Testis (tissue), 3 donors: ENCODE data around the gene TMPRSS13. TPM values are rescaled to one million over a fixed set of nuclear protein-coding genes. Genes with fewer than 3 reads are reported as not detected.

ENCODE experiments used
- DNase-seq: peaks from one replicate; pipeline ENCODE4 v3.0.0-alpha.2; 2019
- H3K27ac ChIP-seq, 2 donors: fragments of 200-600 bp; sonication (generic); one replicate each; pipeline ENCODE4 v1.5.1; 2019
- H3K27me3 ChIP-seq: fragments of 200-600 bp; sonication (generic); one replicate; pipeline ENCODE4 v1.5.1; 2019
- H3K36me3 ChIP-seq: fragments of 200-600 bp; sonication (generic); one replicate; pipeline ENCODE4 v1.5.1; 2017; ENCODE audit warnings: low read depth; ENCODE audit errors: missing control alignments
- H3K4me1 ChIP-seq: fragments of 200-600 bp; sonication (generic); one replicate; pipeline ENCODE4 v1.5.1; 2019
- H3K4me3 ChIP-seq, 2 donors: fragments of 200-600 bp; sonication (generic); one replicate each; pipeline ENCODE4 v1.5.1; 2017 to 2019
- H3K9me3 ChIP-seq: fragments of 200-600 bp; sonication (generic); one replicate; pipeline ENCODE4 v1.5.1; 2017
- POLR2A ChIP-seq: fragments of 450-650 bp; IDR thresholded peaks from one replicate; pipeline ENCODE4 v1.6.1; 2017; ENCODE audit warnings: antibody characterized with exemption, mild to moderate bottlenecking, moderate library complexity
- WGBS, 2 donors: methylation state at CpG; one replicate each; pipeline ENCODE4 v1.1.5; 2018; 5-methylcytosine and 5-hydroxymethylcytosine counted together
- intact Hi-C: fragments of 100-400 bp; cut with DNase I; formaldehyde crosslinking; loops from one replicate; pipeline ENCODE4 v1.15.1; 2023; ENCODE audit warnings: low total_unique reads
- polyA plus RNA-seq: library from polyadenylated mRNA; stranded (reverse); fragments of 350-450 nt; fragmentation: Illumina TruSeq; extraction: RNeasy Lipid Tissue Mini Kit (QIAGEN cat#74804); gene quantifications from one replicate; pipeline ENCODE4 v1.2.3, GENCODE V29; 2014; ENCODE audit warnings: low read depth, low replicate concordance; ENCODE audit not compliant: insufficient read depth
- total RNA-seq, 2 donors: library from RNA; depleted of rRNA; stranded (reverse); fragments of >200 nt; gene quantifications; one replicate each; pipeline ENCODE4 v1.2.3, GENCODE V29; 2016
- TF ChIP-seq, protein P1 (sequence below), 3 experiments: fragments of 450-650 bp in 2 of 3; fragments of 200-600 bp in 1 of 3; sonication (generic) in 1 of 3; IDR thresholded peaks; one replicate each; pipeline ENCODE4 v1.5.1; 2016 to 2019; ENCODE audit warnings: antibody characterized with exemption in 3 of 3, mild to moderate bottlenecking in 2 of 3, moderate library complexity in 1 of 3

TMPRSS13 gene
- total and polyA plus RNA-seq, 3 donors from 2014 or later: 0.74 to 0.91 (median 0.87) TPM

DNA sequence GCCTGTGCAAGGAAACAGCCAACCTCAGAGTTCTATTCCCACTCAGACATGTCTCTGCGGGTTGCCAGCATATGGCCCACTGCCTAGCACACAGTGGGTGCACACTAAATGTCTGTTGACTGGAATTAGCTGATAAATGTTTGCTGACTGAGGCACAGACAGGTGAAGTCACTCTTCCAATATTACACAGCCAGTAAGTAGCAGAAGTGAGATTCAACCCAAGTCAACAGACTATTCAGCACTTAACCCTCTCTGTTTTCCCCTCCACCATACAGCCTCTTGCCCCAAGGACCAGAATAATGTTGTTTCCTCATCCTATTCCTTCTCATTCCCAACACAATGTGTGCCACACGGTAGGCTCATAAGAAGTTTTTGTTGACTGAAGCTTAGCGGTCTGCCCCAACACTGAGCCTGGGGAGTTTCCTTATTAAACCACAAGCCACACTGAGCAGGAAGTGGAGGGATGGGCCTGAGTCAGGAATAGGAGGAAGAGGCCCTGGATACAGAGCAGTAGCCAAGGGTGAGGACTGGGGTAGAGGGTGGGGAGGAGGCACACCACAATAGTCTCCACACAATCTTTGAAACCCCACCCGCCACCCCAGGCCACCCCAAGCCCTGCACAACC, 41.3 kb upstream of the TMPRSS13 start:
- no peak for DNase-seq
- no peaks in the 10 kb centered on the region for H3K27me3 ChIP-seq
- WGBS, 2 donors: 87 to 90% methylated on average over 4 of the region's 4 CpGs
- TF ChIP-seq, protein P1, sequence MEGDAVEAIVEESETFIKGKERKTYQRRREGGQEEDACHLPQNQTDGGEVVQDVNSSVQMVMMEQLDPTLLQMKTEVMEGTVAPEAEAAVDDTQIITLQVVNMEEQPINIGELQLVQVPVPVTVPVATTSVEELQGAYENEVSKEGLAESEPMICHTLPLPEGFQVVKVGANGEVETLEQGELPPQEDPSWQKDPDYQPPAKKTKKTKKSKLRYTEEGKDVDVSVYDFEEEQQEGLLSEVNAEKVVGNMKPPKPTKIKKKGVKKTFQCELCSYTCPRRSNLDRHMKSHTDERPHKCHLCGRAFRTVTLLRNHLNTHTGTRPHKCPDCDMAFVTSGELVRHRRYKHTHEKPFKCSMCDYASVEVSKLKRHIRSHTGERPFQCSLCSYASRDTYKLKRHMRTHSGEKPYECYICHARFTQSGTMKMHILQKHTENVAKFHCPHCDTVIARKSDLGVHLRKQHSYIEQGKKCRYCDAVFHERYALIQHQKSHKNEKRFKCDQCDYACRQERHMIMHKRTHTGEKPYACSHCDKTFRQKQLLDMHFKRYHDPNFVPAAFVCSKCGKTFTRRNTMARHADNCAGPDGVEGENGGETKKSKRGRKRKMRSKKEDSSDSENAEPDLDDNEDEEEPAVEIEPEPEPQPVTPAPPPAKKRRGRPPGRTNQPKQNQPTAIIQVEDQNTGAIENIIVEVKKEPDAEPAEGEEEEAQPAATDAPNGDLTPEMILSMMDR (IDR thresholded peaks at IDR 0.05): no peak
- no peak for TF ChIP-seq POLR2A
- no peaks in the 10 kb centered on the region for H3K9me3 ChIP-seq
- no peaks in the 10 kb centered on the region for H3K36me3 ChIP-seq
- intact Hi-C loops: no loop called here
- no peak overlapping the region for H3K4me3 ChIP-seq
- no peaks in the 10 kb centered on the region for H3K4me1 ChIP-seq
- H3K27ac ChIP-seq: no peak overlapping the region

DNA sequence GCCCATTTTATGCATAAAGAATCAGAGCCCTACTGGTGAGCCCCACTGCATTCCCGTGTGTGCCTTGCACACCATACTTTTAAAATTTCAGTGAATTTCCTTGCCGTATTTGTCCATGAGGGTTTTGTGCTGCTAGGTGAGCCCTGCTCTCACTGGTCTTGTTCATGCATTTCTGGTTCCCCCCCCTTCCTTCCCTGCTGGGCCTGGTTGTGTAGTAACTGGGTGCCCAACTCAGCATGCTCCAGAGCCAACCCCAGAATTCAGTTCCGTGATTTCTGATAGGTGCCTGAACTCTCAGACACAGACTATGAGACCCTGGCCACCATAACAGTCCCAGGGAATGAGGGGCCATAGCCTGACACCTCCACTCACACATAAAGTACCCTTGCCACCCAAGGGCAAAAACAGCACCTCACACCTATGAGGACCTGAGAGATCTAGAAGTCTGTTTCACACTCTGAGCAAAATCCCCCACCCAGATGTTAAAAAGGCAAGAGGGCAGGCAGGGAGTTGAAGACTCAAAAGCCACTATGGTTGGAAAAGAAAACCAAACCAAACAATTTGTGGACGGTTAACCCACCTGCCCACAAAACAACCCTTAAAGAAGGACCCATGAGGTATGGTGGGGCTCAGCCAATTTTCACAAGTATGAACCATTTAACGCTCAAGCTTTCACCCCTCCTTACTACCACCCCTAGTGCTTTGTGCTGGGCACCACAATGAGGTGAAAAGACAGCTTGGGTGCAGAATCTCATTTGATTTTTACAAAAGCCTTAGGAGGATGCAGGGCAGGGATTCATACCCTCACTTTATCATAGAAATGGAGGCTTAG, 40.2 kb upstream of the TMPRSS13 start:
- Histone ChIP-seq H3K4me3 (no peak overlapping the region), H3K4me1 (no peaks in the 10 kb centered on the region), H3K27ac (no peak overlapping the region), H3K9me3 (no peaks in the 10 kb centered on the region), H3K36me3 (no peaks in the 10 kb centered on the region), H3K27me3 (no peaks in the 10 kb centered on the region)
- intact Hi-C loops: no loop called here
- no peak for TF ChIP-seq POLR2A
- TF ChIP-seq, protein P1 (IDR thresholded peaks at IDR 0.05): no peak
- no peak for DNase-seq
- 94 to 95% methylated on average over 4 to 5 of the region's 5 CpGs for whole genome bisulfite sequencing, 2 donors

DNA sequence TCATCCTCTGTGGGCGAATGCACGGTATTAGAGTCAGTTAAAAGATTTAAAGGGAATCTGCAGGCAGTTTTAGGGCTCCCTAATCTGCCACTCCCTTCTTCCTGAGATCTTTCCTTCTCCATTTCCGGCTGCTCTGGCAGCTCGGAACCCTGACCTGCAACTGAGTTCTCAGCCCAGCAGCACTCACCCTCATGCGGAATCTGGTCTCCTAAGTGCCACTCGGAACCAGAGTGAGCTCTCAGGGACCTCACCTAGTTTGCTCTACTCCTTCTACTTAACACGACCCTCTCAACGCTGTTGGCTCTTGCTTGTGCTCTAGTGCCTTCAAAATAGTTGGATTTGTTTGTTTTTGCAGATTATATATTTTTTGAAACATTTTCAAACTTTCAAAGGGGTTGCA, 37.7 kb upstream of the TMPRSS13 start:
- H3K27me3 ChIP-seq: no peaks in the 10 kb centered on the region
- no peak overlapping the region for H3K4me3 ChIP-seq
- no peaks in the 10 kb centered on the region for H3K4me1 ChIP-seq
- intact Hi-C loops: no loop called here
- TF ChIP-seq, protein P1 (IDR thresholded peaks at IDR 0.05): no peak
- no peak for TF ChIP-seq POLR2A
- 78 to 81% methylated on average over 8 of the region's 8 CpGs for WGBS, 2 donors
- no peaks in the 10 kb centered on the region for H3K36me3 ChIP-seq
- no peak for DNase-seq
- no peak overlapping the region for H3K27ac ChIP-seq
- H3K9me3 ChIP-seq: no peaks in the 10 kb centered on the region

DNA sequence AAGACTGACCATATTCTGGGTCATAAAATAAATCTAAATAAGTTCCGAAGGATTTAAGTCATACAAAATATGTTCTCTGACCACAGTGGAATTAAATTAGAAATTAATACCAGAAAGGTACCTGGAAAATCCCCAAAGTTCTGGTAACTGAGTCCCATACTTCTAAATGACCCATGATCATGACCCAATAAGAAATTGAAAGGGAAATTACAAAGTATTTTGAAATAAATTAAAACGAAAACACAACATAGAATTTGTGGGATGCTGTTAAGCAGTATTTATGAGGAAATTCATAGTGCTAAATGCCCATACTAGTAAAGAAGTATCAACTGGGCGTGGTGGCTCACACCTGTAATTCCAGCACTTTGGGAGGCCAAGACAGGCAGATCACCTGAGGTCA, 33.6 kb upstream of the TMPRSS13 start:
- Histone ChIP-seq H3K27ac (no peak overlapping the region), H3K9me3 (no peaks in the 10 kb centered on the region), H3K27me3 (no peaks in the 10 kb centered on the region), H3K4me1 (no peaks in the 10 kb centered on the region), H3K4me3 (no peak overlapping the region), H3K36me3 (no peaks in the 10 kb centered on the region)
- no peak for TF ChIP-seq POLR2A
- TF ChIP-seq, protein P1 (IDR thresholded peaks at IDR 0.05): no peak
- 92 to 94% methylated on average over 3 of the region's 3 CpGs for WGBS, 2 donors
- intact Hi-C loops: no loop called here
- DNase-seq: no peak
